WTC11 (cell line): ENCODE data around the gene TMEM119. TPM values are rescaled to one million over a fixed set of nuclear protein-coding genes. Genes with fewer than 3 reads are reported as not detected.

Source experiments
- ATAC-seq: fragments of 200-7000 bp; cut with Tn5 transposase; 2 replicates; pipeline ENCODE4 v1.10.0; 2021; ENCODE audit warnings: mild to moderate bottlenecking, moderate library complexity
- CTCF ChIA-PET: fragments of 300-600 bp; sonication (Branson Sonifier 250); formaldehyde crosslinking; loops from one replicate; lab custom pipeline; 2021; ENCODE audit warnings: antibody characterized with exemption; lab: Charles Lee
- POLR2A ChIA-PET: fragments of 350-600 bp; sonication (Branson Sonifier 250); formaldehyde crosslinking; loops from one replicate; lab custom pipeline; 2021; ENCODE audit warnings: antibody characterized with exemption; lab: Charles Lee
- DNase-seq: peaks from one replicate; pipeline ENCODE4 v3.0.0; 2021; ENCODE audit warnings: low spot score
- H3K27ac Mint-ChIP-seq: 2 replicates; pipeline ENCODE4 v1.8.0; 2021; ENCODE audit warnings: mixed read lengths
- H3K27me3 Mint-ChIP-seq: 2 replicates; pipeline ENCODE4 v1.8.0; 2021; ENCODE audit warnings: low read depth, mild to moderate bottlenecking, moderate library complexity, mixed read lengths
- H3K36me3 Mint-ChIP-seq: 2 replicates; pipeline ENCODE4 v1.8.0; 2021; ENCODE audit warnings: mixed read lengths
- H3K4me1 Mint-ChIP-seq: 2 replicates; pipeline ENCODE4 v1.8.0; 2022; ENCODE audit warnings: mixed read lengths
- H3K4me3 Mint-ChIP-seq: 2 replicates; pipeline ENCODE4 v1.8.0; 2021; ENCODE audit warnings: mild to moderate bottlenecking, moderate library complexity, mixed read lengths
- H3K9me3 Mint-ChIP-seq: 2 replicates; pipeline ENCODE4 v1.8.0; 2021; ENCODE audit warnings: mixed read lengths
- CREB1 ChIP-seq: sonication (generic); formaldehyde crosslinking; IDR thresholded peaks from 2 replicates; pipeline ENCODE4 v1.8.0; 2023; ENCODE audit warnings: mild to moderate bottlenecking, missing genetic modification reagents
- CREM ChIP-seq: sonication (generic); formaldehyde crosslinking; IDR thresholded peaks from 2 replicates; pipeline ENCODE4 v1.8.1; 2022; ENCODE audit warnings: mild to moderate bottlenecking, missing genetic modification reagents, moderate library complexity
- EMX1 ChIP-seq: fragments of 250-450 bp; sonication (Bioruptor Pico); IDR thresholded peaks from 2 replicates; pipeline ENCODE4 v1.8.0; 2021; ENCODE audit warnings: mild to moderate bottlenecking
- ESRRA ChIP-seq: sonication (generic); formaldehyde crosslinking; IDR thresholded peaks from 2 replicates; pipeline ENCODE4 v1.8.1; 2022; ENCODE audit warnings: mild to moderate bottlenecking, missing genetic modification reagents, borderline replicate concordance
- ETV6 ChIP-seq: sonication (generic); formaldehyde crosslinking; IDR thresholded peaks from 2 replicates; pipeline ENCODE4 v1.8.1; 2022; ENCODE audit warnings: mild to moderate bottlenecking, missing genetic modification reagents
- GRHL2 ChIP-seq: fragments of 250-450 bp; sonication (Bioruptor Pico); IDR thresholded peaks from 2 replicates; pipeline ENCODE4 v1.8.0; 2022; ENCODE audit warnings: mild to moderate bottlenecking, moderate library complexity; ENCODE audit not compliant: insufficient replicate concordance, severe bottlenecking
- JUN ChIP-seq: sonication (generic); formaldehyde crosslinking; IDR thresholded peaks from 2 replicates; pipeline ENCODE4 v1.8.0; 2023; ENCODE audit warnings: mild to moderate bottlenecking, missing genetic modification reagents
- MYBL2 ChIP-seq: sonication (generic); formaldehyde crosslinking; IDR thresholded peaks from 2 replicates; pipeline ENCODE4 v1.8.1; 2023; ENCODE audit warnings: mild to moderate bottlenecking, moderate library complexity, missing genetic modification reagents
- NR1H2 ChIP-seq: sonication (generic); formaldehyde crosslinking; IDR thresholded peaks from 2 replicates; pipeline ENCODE4 v1.9.0; 2021; ENCODE audit warnings: mild to moderate bottlenecking, moderate library complexity, missing genetic modification reagents
- NR3C1 ChIP-seq: sonication (generic); formaldehyde crosslinking; conservative IDR thresholded peaks from 2 replicates; pipeline ENCODE4 v1.8.1; 2023; ENCODE audit warnings: low read depth, mild to moderate bottlenecking, missing genetic modification reagents
- RORB ChIP-seq: fragments of 250-450 bp; sonication (Bioruptor Pico); IDR thresholded peaks from 2 replicates; pipeline ENCODE4 v1.9.0; 2021; ENCODE audit warnings: mild to moderate bottlenecking
- SMAD4 ChIP-seq: sonication (generic); formaldehyde crosslinking; IDR thresholded peaks from 2 replicates; pipeline ENCODE4 v1.8.0; 2022; ENCODE audit warnings: mild to moderate bottlenecking, missing genetic modification reagents
- SOX15 ChIP-seq: fragments of 250-450 bp; sonication (Bioruptor Pico); IDR thresholded peaks from 2 replicates; pipeline ENCODE4 v1.9.0; 2021; ENCODE audit warnings: mild to moderate bottlenecking
- TCF7 ChIP-seq: sonication (generic); formaldehyde crosslinking; IDR thresholded peaks from 2 replicates; pipeline ENCODE4 v1.8.0; 2022; ENCODE audit warnings: mild to moderate bottlenecking, low read depth, missing genetic modification reagents, moderate library complexity
- ZBTB21 ChIP-seq: sonication (generic); formaldehyde crosslinking; IDR thresholded peaks from 2 replicates; pipeline ENCODE4 v1.8.1; 2023; ENCODE audit warnings: mild to moderate bottlenecking, missing genetic modification reagents, borderline replicate concordance
- ZNF138 ChIP-seq: sonication (generic); formaldehyde crosslinking; conservative IDR thresholded peaks from 2 replicates; pipeline ENCODE4 v1.8.1; 2022; ENCODE audit warnings: mild to moderate bottlenecking, moderate library complexity, missing genetic modification reagents
- total RNA-seq: library from RNA; stranded (reverse); gene quantifications from 3 replicates; pipeline ENCODE4 v1.2.3, GENCODE V29; 2021
- TF ChIP-seq, protein P1 (sequence below): sonication (generic); formaldehyde crosslinking; IDR thresholded peaks from 2 replicates; pipeline ENCODE4 v1.8.0; 2022; ENCODE audit warnings: mild to moderate bottlenecking, missing genetic modification reagents
- TF ChIP-seq, protein P2 (sequence below): sonication (generic); formaldehyde crosslinking; IDR thresholded peaks from 2 replicates; pipeline ENCODE4 v1.8.1; 2022; ENCODE audit warnings: mild to moderate bottlenecking, missing genetic modification reagents, moderate library complexity, borderline replicate concordance
- TF ChIP-seq, protein P3 (sequence below): sonication (generic); formaldehyde crosslinking; IDR thresholded peaks from 2 replicates; pipeline ENCODE4 v1.8.1; 2023; ENCODE audit warnings: mild to moderate bottlenecking, missing genetic modification reagents, moderate library complexity
- TF ChIP-seq, protein P4 (sequence below): sonication (generic); formaldehyde crosslinking; IDR thresholded peaks from 2 replicates; pipeline ENCODE4 v1.8.1; 2022; ENCODE audit warnings: low read depth, missing genetic modification reagents, borderline replicate concordance
- TF ChIP-seq, protein P5 (sequence below): sonication (generic); formaldehyde crosslinking; IDR thresholded peaks from 2 replicates; pipeline ENCODE4 v1.8.0; 2022; ENCODE audit warnings: mild to moderate bottlenecking, missing genetic modification reagents
- TF ChIP-seq, protein P6 (sequence below): sonication (generic); formaldehyde crosslinking; IDR thresholded peaks from 2 replicates; pipeline ENCODE4 v1.8.1; 2022; ENCODE audit warnings: missing genetic modification reagents, borderline replicate concordance
- TF ChIP-seq, protein P7 (sequence below): sonication (generic); formaldehyde crosslinking; IDR thresholded peaks from 2 replicates; pipeline ENCODE4 v1.8.1; 2023; ENCODE audit warnings: mild to moderate bottlenecking, missing genetic modification reagents

Gene TMEM119
- total RNA-seq, 1 experiment from 2014 or later, result 0.20 TPM

DNA sequence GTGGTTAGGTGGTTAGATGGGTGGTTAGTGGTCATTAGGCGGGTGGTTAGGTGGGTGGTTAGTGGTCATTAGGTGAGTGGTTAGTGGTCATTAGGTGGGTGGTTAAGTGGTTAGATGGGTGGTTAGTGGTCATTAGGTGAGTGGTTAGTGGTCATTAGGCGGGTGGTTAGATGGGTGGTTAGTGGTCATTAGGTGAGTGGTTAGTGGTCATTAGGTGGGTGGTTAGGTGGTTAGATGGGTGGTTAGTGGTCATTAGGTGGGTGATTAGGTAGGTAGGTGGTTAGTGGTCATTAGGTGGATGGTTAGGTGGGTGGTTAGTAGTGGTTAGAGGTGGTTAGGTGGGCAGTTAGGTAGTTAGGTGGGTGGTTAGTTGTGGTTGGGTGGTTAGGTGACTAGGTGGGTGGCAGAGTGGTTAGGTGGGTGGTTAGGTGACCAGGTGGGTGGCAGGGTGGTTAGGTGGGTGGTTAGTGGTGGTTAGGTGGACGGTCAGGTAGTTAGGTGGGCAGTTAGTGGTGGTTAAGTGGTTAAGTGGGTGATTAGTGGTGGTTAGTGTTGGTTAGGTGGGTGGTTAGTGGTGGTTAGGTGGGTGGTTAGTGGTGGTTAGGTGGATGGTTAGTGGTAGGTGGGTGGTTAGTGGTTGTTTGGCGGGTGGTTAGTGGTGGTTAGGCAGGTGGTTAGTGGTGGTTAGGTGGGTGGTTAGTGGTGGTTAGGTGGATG lies 8.0 kb upstream of the TMEM119 start (continued):
- TF ChIP-seq, protein P1, sequence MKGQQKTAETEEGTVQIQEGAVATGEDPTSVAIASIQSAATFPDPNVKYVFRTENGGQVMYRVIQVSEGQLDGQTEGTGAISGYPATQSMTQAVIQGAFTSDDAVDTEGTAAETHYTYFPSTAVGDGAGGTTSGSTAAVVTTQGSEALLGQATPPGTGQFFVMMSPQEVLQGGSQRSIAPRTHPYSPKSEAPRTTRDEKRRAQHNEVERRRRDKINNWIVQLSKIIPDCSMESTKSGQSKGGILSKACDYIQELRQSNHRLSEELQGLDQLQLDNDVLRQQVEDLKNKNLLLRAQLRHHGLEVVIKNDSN, result no peak
- TF ChIP-seq ZBTB21 (CRISPR knock-in tag), result no peak
- TF ChIP-seq, protein P2, sequence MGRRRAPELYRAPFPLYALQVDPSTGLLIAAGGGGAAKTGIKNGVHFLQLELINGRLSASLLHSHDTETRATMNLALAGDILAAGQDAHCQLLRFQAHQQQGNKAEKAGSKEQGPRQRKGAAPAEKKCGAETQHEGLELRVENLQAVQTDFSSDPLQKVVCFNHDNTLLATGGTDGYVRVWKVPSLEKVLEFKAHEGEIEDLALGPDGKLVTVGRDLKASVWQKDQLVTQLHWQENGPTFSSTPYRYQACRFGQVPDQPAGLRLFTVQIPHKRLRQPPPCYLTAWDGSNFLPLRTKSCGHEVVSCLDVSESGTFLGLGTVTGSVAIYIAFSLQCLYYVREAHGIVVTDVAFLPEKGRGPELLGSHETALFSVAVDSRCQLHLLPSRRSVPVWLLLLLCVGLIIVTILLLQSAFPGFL (CRISPR knock-in tag), result no peak
- no peak for TF ChIP-seq CREB1 (CRISPR knock-in tag)
- TF ChIP-seq NR1H2, result no peak
- TF ChIP-seq MYBL2 (CRISPR knock-in tag), result no peak
- TF ChIP-seq, protein P3, sequence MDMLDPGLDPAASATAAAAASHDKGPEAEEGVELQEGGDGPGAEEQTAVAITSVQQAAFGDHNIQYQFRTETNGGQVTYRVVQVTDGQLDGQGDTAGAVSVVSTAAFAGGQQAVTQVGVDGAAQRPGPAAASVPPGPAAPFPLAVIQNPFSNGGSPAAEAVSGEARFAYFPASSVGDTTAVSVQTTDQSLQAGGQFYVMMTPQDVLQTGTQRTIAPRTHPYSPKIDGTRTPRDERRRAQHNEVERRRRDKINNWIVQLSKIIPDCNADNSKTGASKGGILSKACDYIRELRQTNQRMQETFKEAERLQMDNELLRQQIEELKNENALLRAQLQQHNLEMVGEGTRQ, result no peak
- no peak for TF ChIP-seq ZNF138 (CRISPR knock-in tag)
- TF ChIP-seq EMX1 (CRISPR knock-in tag), result no peak
- no peak for TF ChIP-seq SOX15 (CRISPR knock-in tag)

DNA sequence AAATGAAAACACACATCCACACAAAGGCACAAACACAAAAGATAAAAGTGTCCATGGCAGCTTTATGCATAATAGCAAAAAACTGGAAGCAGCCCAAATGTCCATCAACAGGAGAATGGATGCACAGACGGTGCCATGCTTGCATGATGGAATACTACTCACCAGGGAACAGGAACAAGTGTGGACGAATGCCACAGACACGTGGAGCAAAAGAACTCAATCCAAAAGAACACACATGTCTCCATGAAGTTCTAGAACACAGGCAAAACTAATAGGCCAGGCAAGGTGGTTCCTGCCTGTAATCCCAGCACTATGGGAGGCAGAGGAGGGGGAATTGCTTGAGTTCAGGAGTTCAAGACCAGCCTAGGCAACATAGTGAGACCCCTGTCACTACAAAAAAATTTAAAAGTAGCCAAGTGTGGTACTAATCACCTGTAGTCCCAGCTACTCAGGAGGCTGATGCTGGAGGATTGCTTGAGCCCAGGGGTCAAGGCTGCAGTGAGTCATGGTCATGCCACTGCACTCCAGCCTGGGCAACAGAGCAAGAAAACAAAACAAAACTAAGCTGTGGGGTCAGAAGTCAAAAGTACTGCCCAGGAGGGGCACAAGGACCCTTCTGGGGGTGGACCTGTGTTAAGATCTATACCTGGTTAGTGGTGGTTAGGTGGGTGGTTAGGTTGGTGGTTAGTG lies 7.3 kb upstream of the TMEM119 start:
- no peak overlapping the region for H3K4me3 Mint-ChIP-seq
- no peak overlapping the region for H3K27ac Mint-ChIP-seq
- peaks cover 12% of the 10 kb centered on the region for H3K4me1 Mint-ChIP-seq
- ATAC-seq (no peak), DNase-seq (no peak)
- POLR2A ChIA-PET, result no interaction called here
- CTCF ChIA-PET, result interaction anchor here (0.7 to 1.5 kb wide), 3 partner anchors 7 to 16 kb away, joined by 3 to 8 read pairs (median 4); no protein-coding TSS in a partner anchor
- H3K9me3 Mint-ChIP-seq, result no peaks in the 10 kb centered on the region
- no peaks in the 10 kb centered on the region for H3K27me3 Mint-ChIP-seq
- TF ChIP-seq GRHL2, result no peak
- TF ChIP-seq ETV6 (CRISPR knock-in tag), result no peak
- TF ChIP-seq, protein P4, sequence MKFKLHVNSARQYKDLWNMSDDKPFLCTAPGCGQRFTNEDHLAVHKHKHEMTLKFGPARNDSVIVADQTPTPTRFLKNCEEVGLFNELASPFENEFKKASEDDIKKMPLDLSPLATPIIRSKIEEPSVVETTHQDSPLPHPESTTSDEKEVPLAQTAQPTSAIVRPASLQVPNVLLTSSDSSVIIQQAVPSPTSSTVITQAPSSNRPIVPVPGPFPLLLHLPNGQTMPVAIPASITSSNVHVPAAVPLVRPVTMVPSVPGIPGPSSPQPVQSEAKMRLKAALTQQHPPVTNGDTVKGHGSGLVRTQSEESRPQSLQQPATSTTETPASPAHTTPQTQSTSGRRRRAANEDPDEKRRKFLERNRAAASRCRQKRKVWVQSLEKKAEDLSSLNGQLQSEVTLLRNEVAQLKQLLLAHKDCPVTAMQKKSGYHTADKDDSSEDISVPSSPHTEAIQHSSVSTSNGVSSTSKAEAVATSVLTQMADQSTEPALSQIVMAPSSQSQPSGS, result no peak
- no peak for TF ChIP-seq SOX15 (CRISPR knock-in tag)
- no peak for TF ChIP-seq ZBTB21 (CRISPR knock-in tag)
- TF ChIP-seq CREM (CRISPR knock-in tag), result no peak
- no peak for TF ChIP-seq JUN (CRISPR knock-in tag)
- no peak for TF ChIP-seq TCF7 (CRISPR knock-in tag)
- TF ChIP-seq, protein P5, sequence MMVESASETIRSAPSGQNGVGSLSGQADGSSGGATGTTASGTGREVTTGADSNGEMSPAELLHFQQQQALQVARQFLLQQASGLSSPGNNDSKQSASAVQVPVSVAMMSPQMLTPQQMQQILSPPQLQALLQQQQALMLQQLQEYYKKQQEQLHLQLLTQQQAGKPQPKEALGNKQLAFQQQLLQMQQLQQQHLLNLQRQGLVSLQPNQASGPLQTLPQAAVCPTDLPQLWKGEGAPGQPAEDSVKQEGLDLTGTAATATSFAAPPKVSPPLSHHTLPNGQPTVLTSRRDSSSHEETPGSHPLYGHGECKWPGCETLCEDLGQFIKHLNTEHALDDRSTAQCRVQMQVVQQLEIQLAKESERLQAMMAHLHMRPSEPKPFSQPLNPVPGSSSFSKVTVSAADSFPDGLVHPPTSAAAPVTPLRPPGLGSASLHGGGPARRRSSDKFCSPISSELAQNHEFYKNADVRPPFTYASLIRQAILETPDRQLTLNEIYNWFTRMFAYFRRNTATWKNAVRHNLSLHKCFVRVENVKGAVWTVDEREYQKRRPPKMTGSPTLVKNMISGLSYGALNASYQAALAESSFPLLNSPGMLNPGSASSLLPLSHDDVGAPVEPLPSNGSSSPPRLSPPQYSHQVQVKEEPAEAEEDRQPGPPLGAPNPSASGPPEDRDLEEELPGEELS (CRISPR knock-in tag), result no peak
- TF ChIP-seq RORB, result no peak
- TF ChIP-seq NR3C1 (CRISPR knock-in tag), result no peak
- TF ChIP-seq, protein P6, sequence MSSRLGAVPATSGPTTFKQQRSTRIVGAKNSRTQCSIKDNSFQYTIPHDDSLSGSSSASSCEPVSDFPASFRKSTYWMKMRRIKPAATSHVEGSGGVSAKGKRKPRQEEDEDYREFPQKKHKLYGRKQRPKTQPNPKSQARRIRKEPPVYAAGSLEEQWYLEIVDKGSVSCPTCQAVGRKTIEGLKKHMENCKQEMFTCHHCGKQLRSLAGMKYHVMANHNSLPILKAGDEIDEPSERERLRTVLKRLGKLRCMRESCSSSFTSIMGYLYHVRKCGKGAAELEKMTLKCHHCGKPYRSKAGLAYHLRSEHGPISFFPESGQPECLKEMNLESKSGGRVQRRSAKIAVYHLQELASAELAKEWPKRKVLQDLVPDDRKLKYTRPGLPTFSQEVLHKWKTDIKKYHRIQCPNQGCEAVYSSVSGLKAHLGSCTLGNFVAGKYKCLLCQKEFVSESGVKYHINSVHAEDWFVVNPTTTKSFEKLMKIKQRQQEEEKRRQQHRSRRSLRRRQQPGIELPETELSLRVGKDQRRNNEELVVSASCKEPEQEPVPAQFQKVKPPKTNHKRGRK, result no peak
- TF ChIP-seq ESRRA, result no peak
- TF ChIP-seq SMAD4 (CRISPR knock-in tag), result no peak
- TF ChIP-seq, protein P7, sequence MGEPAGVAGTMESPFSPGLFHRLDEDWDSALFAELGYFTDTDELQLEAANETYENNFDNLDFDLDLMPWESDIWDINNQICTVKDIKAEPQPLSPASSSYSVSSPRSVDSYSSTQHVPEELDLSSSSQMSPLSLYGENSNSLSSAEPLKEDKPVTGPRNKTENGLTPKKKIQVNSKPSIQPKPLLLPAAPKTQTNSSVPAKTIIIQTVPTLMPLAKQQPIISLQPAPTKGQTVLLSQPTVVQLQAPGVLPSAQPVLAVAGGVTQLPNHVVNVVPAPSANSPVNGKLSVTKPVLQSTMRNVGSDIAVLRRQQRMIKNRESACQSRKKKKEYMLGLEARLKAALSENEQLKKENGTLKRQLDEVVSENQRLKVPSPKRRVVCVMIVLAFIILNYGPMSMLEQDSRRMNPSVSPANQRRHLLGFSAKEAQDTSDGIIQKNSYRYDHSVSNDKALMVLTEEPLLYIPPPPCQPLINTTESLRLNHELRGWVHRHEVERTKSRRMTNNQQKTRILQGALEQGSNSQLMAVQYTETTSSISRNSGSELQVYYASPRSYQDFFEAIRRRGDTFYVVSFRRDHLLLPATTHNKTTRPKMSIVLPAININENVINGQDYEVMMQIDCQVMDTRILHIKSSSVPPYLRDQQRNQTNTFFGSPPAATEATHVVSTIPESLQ (CRISPR knock-in tag), result no peak
- H3K36me3 Mint-ChIP-seq, result no peaks in the 10 kb centered on the region
